ENCODE data around the gene OR10G7. TPM values are rescaled to one million over a fixed set of nuclear protein-coding genes. Genes with fewer than 3 reads are reported as not detected.

Gene OR10G7, protein sequence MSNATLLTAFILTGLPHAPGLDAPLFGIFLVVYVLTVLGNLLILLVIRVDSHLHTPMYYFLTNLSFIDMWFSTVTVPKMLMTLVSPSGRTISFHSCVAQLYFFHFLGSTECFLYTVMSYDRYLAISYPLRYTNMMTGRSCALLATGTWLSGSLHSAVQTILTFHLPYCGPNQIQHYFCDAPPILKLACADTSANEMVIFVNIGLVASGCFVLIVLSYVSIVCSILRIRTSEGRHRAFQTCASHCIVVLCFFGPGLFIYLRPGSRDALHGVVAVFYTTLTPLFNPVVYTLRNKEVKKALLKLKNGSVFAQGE
- not detected in 2 replicates for total RNA-seq

DNA sequence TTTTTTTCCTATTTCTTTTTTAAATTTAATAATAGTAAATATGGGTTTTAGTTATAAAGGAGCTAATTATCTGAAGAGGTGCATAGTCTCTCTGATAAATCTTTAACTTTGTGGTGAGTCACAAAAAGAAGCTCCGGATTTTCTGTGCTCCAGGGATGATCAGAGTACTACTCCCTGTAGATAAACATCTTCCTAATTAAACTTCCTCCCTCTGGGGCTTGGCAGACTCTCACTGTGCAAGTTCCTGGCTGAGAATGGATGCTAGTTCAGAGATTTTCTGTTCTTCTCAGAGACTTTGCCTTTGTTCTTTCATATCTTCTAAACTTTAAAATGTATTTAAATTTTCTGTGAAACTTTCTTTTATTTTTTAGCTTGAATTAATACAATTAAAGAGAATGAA is at the start of gene OR10G7:
Gene OR10G7 (minus strand): TSS at position 72 of the 400 bp plus-strand sequence. CDS start 2,324 bp downstream, outside the sequence.

GRCh38 chr11:124026498-124026897 is 14.6 kb downstream of the OR10G7 start, which contains the start of gene OR10G8:
OR10G8 (plus strand) TSS chr11:124026798; CDS start chr11:124029623, 2,825 bp downstream.

GRCh38 chr11:124012697-124013096 is 28.4 kb downstream of the OR10G7 start, which contains the start of gene OR10G4:
OR10G4 (plus strand) TSS chr11:124012997; CDS start chr11:124015575, 2,578 bp downstream.

GRCh38 chr11:123995119-123995518 is 46.0 kb downstream of the OR10G7 start, which contains the start of gene OR10G6:
OR10G6 (minus strand) TSS chr11:123995161; CDS start chr11:123995161, 0 bp downstream.

Other genes with a start within 250 kb of the OR10G7 start
- not detected in 2 replicates for gene OR6M1, start 235.0 kb downstream of the OR10G7 start, total RNA-seq
- gene TMEM225, start 155.7 kb downstream of the OR10G7 start, total RNA-seq: not detected in 2 replicates
- gene OR8D4, start 139.2 kb downstream of the OR10G7 start, total RNA-seq: 0.37 TPM in 1 of 2 replicates, not detected in the other
- gene OR4D5, start 101.7 kb downstream of the OR10G7 start, total RNA-seq: not detected in 2 replicates
- not detected in 2 replicates for gene OR6T1, start 97.5 kb downstream of the OR10G7 start, total RNA-seq
- not detected in 2 replicates for gene OR10S1, start 63.5 kb downstream of the OR10G7 start, total RNA-seq
- gene OR10G6, start 46.2 kb downstream of the OR10G7 start, total RNA-seq: not detected in 2 replicates
- gene OR10G4, start 28.3 kb downstream of the OR10G7 start, total RNA-seq: not detected in 2 replicates
- not detected in 2 replicates for gene OR10G9, start 18.3 kb downstream of the OR10G7 start, total RNA-seq
- gene OR10G8, start 14.5 kb downstream of the OR10G7 start, total RNA-seq: not detected in 2 replicates
- gene VWA5A, start 74.1 kb upstream of the OR10G7 start, total RNA-seq: 4.7 and 9.9 TPM in 2 replicates
- gene OR10D3, start 142.0 kb upstream of the OR10G7 start, total RNA-seq: not detected in 2 replicates
- gene OR8G1, start 199.8 kb upstream of the OR10G7 start, total RNA-seq: not detected in 2 replicates
- gene OR8G5, start 215.1 kb upstream of the OR10G7 start, total RNA-seq: not detected in 2 replicates